HG02623 (cell line): ENCODE measurements around the gene SLC2A5.

Experiments
- ATAC-seq: cut with Tn5 transposase; IDR thresholded peaks from one replicate; pipeline ENCODE4 v1.9.1; 2021; ENCODE audit warnings: moderate library complexity; ENCODE audit not compliant: unreplicated experiment

The SLC2A5 gene

GRCh38 chr1:9062846-9063245 is 6.6 kb downstream of the SLC2A5 start:
- ATAC-seq: no peak

GRCh38 chr1:9062021-9062471 is 7.4 kb downstream of the SLC2A5 start:
- ATAC-seq: no peak

- no peak for ATAC-seq
Observed at GRCh38 chr1:9061252-9061960, 8.0 kb downstream of the SLC2A5 start.

- no peak for ATAC-seq
Observed at GRCh38 chr1:9059891-9060744, 9.3 kb downstream of the SLC2A5 start.

GRCh38 chr1:9058465-9058864 is 11.0 kb downstream of the SLC2A5 start:
- no peak for ATAC-seq

GRCh38 chr1:9057851-9058250 is 11.6 kb downstream of the SLC2A5 start:
- ATAC-seq: no peak

- no peak for ATAC-seq
Observed at GRCh38 chr1:9052272-9053049, 17.0 kb downstream of the SLC2A5 start.

- ATAC-seq: no peak
Observed at GRCh38 chr1:9051379-9051778, 18.1 kb downstream of the SLC2A5 start.

- no peak for ATAC-seq
Observed at GRCh38 chr1:9050803-9051202, 18.6 kb downstream of the SLC2A5 start.

- ATAC-seq: no peak
Observed at GRCh38 chr1:9048551-9048950, 20.9 kb downstream of the SLC2A5 start.

- ATAC-seq: no peak
Observed at GRCh38 chr1:9047019-9047418, 22.4 kb downstream of the SLC2A5 start.

- no peak for ATAC-seq
Observed at GRCh38 chr1:9045861-9046510, 23.4 kb downstream of the SLC2A5 start.

- no peak for ATAC-seq
Observed at GRCh38 chr1:9044236-9044635, 25.2 kb downstream of the SLC2A5 start.

GRCh38 chr1:9042272-9042671 is 27.2 kb downstream of the SLC2A5 start:
- ATAC-seq: no peak

GRCh38 chr1:9041116-9041779 is 28.2 kb downstream of the SLC2A5 start:
- no peak for ATAC-seq

GRCh38 chr1:9040659-9041030 is 28.8 kb downstream of the SLC2A5 start:
- ATAC-seq: no peak

- no peak for ATAC-seq
Observed at GRCh38 chr1:9039761-9040658, 29.4 kb downstream of the SLC2A5 start.

GRCh38 chr1:9038881-9039760 is 30.3 kb downstream of the SLC2A5 start:
- no peak for ATAC-seq

- ATAC-seq: no peak
Observed at GRCh38 chr1:9038338-9038650, 31.1 kb downstream of the SLC2A5 start.
